ENCODE results near the gene OR52W1. TPM values are rescaled to one million over a fixed set of nuclear protein-coding genes. Genes with fewer than 3 reads are reported as not detected.

Gene OR52W1
- total and polyA plus RNA-seq, 9 donors: 0.19 TPM; not detected in 8

DNA sequence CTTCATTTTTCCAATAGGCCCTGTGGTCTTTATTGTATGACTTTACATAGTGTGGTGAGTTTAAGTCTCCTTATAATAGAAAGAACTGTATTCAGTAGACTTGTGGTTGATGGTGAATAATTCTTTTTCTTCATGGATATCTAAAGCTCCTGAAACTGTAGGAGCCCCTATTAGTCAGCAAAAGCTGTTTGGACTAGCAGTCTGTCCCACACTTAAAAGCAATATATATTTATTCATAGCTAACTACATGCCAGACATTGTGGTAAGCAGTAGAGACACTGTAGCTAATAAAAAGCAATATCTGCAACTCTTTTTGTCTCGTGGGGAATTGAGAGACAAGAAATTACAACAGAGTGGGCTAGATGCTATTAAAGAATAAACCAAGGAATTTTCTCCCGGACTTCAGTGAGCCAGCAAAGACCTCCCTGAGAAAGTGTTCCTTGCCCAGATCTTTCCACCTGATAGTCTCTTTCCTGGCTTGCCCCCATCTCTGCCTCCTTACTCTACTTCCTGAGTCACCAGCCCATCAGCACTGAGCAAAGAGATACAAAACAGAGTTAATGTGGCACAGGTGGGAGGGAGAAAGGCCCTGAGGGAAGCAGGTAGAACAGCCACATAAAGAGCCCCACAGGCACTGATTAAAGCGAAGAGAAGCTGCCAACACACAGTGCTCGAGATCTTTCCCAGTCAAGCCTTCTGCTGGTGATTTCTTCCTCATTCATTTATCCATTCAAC lies 1.4 kb upstream of the OR52W1 start:
- Histone ChIP-seq H3K4me3 (ENCODE audit: low read length) (no peak overlapping the region), H3K27me3 (ENCODE audit: control insufficient read depth, insufficient read depth, low read length) (no peaks in the 10 kb centered on the region), H3K27ac (ENCODE audit: low read length) (no peak overlapping the region), H3K9me3 (replicated peaks; ENCODE audit: control insufficient read depth, low read depth, low read length) (no peaks in the 10 kb centered on the region), H3K36me3 (ENCODE audit: control insufficient read depth, insufficient read depth, low read length) (no peaks in the 10 kb centered on the region), H3K4me1 (ENCODE audit: control insufficient read depth, insufficient read depth, low read length) (no peaks in the 10 kb centered on the region)
- WGBS (ENCODE audit: insufficient coverage): 84% methylated on average over 3 of the region's 4 CpGs
- no peak for DNase-seq

- no peak overlapping the region for H3K27ac ChIP-seq (ENCODE audit: low read length)
- H3K9me3 ChIP-seq (replicated peaks; ENCODE audit: control insufficient read depth, low read depth, low read length): no peaks in the 10 kb centered on the region
- H3K4me3 ChIP-seq (ENCODE audit: low read length): no peak overlapping the region
- H3K4me1 ChIP-seq (ENCODE audit: control insufficient read depth, insufficient read depth, low read length): no peaks in the 10 kb centered on the region
- no peaks in the 10 kb centered on the region for H3K27me3 ChIP-seq (ENCODE audit: control insufficient read depth, insufficient read depth, low read length)
- peaks cover 4% of the 10 kb centered on the region for H3K36me3 ChIP-seq (ENCODE audit: control insufficient read depth, insufficient read depth, low read length)
- 85% methylated on average over 2 of the region's 4 CpGs for WGBS (ENCODE audit: insufficient coverage)
- DNase-seq: peak; percentile 40
Measured at GRCh38 chr11:6200975-6201374, 2.0 kb downstream of the OR52W1 start.

DNA sequence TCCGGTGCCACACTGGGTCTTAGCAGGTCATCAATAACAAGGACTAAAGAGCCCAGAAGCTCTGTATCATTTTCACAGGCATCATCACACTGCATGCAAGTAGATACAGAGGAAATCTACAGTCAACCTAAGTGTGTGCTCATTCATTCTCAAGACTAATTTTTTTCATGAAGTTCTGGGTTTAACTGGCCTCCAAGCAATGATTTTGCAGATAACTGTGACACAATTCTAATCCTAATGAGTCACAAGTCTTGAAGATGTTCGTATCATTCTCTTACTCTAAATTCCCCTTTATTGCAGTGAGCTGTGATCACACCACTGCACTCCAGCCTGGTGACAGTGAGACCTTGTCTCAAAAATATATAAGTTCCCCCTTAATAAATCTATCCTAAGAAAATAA lies 2.5 kb downstream of the OR52W1 start:
- no peak for DNase-seq
- H3K27me3 ChIP-seq (ENCODE audit: control insufficient read depth, insufficient read depth, low read length): no peaks in the 10 kb centered on the region
- H3K36me3 ChIP-seq (ENCODE audit: control insufficient read depth, insufficient read depth, low read length): peaks cover 4% of the 10 kb centered on the region
- H3K9me3 ChIP-seq (replicated peaks; ENCODE audit: control insufficient read depth, low read depth, low read length): no peaks in the 10 kb centered on the region
- no peak overlapping the region for H3K27ac ChIP-seq (ENCODE audit: low read length)
- 80% methylated on average over 1 of the region's 2 CpGs for WGBS (ENCODE audit: insufficient coverage)
- no peak overlapping the region for H3K4me3 ChIP-seq (ENCODE audit: low read length)
- no peaks in the 10 kb centered on the region for H3K4me1 ChIP-seq (ENCODE audit: control insufficient read depth, insufficient read depth, low read length)

DNA sequence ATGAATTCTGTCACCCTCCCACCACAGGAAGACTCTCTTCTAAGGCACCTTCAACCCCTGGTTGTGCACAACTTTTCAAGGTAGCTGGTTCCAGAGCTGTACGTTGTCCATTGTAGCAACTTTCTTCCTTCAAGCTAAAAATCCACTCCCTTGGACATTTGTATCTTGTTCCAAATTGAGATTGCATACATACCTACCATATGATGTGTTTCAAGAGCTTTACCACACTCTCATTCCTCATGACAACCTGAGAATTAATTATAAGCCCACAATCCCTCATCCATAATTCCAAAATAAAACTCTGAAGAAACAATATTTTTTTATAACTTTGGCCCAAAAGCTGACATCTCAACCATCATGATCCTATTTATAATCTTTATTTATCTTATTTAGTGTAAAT lies 3.0 kb downstream of the OR52W1 start:
- Histone ChIP-seq H3K36me3 (ENCODE audit: control insufficient read depth, insufficient read depth, low read length) (peaks cover 4% of the 10 kb centered on the region), H3K4me1 (ENCODE audit: control insufficient read depth, insufficient read depth, low read length) (no peaks in the 10 kb centered on the region), H3K27me3 (ENCODE audit: control insufficient read depth, insufficient read depth, low read length) (no peaks in the 10 kb centered on the region), H3K9me3 (replicated peaks; ENCODE audit: control insufficient read depth, low read depth, low read length) (no peaks in the 10 kb centered on the region), H3K27ac (ENCODE audit: low read length) (no peak overlapping the region), H3K4me3 (ENCODE audit: low read length) (no peak overlapping the region)
- no peak for DNase-seq
- WGBS (ENCODE audit: insufficient coverage): 75% methylated on average over 1 of the region's 1 CpG

GRCh38 chr11:6203327-6203726 lies 4.3 kb downstream of the OR52W1 start:
- no peak for DNase-seq
- Histone ChIP-seq H3K27ac (ENCODE audit: low read length) (no peak overlapping the region), H3K9me3 (replicated peaks; ENCODE audit: control insufficient read depth, low read depth, low read length) (no peaks in the 10 kb centered on the region), H3K36me3 (ENCODE audit: control insufficient read depth, insufficient read depth, low read length) (peaks cover 8% of the 10 kb centered on the region), H3K4me3 (ENCODE audit: low read length) (no peak overlapping the region), H3K4me1 (ENCODE audit: control insufficient read depth, insufficient read depth, low read length) (no peaks in the 10 kb centered on the region), H3K27me3 (ENCODE audit: control insufficient read depth, insufficient read depth, low read length) (no peaks in the 10 kb centered on the region)
- WGBS (ENCODE audit: insufficient coverage): 80% methylated on average over 2 of the region's 3 CpGs

DNA sequence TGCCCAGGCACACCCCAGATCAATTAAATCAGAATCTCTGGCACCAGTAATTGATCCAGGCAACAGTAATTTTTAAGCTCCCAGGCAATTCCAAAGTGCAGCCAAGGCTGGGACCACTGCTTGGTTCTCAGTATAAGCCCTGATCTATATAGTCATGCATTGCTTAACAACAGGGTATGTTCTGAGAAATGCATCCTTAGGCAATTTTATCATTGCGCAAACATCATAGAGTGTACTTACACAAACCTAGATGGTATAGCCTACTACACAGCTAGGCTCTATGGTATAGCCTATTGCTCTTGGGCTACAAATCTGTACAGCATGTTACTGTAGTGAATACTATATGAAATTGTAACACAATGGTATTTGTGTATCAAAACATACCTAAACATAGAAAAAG lies 5.7 kb downstream of the OR52W1 start:
- Histone ChIP-seq H3K27me3 (ENCODE audit: control insufficient read depth, insufficient read depth, low read length) (no peaks in the 10 kb centered on the region), H3K9me3 (replicated peaks; ENCODE audit: control insufficient read depth, low read depth, low read length) (no peaks in the 10 kb centered on the region), H3K4me3 (ENCODE audit: low read length) (no peak overlapping the region), H3K4me1 (ENCODE audit: control insufficient read depth, insufficient read depth, low read length) (no peaks in the 10 kb centered on the region), H3K27ac (ENCODE audit: low read length) (no peak overlapping the region), H3K36me3 (ENCODE audit: control insufficient read depth, insufficient read depth, low read length) (peaks cover 19% of the 10 kb centered on the region)
- no CpG with 5 or more reads among the region's 1 CpG for WGBS (ENCODE audit: insufficient coverage)
- DNase-seq: no peak

DNA sequence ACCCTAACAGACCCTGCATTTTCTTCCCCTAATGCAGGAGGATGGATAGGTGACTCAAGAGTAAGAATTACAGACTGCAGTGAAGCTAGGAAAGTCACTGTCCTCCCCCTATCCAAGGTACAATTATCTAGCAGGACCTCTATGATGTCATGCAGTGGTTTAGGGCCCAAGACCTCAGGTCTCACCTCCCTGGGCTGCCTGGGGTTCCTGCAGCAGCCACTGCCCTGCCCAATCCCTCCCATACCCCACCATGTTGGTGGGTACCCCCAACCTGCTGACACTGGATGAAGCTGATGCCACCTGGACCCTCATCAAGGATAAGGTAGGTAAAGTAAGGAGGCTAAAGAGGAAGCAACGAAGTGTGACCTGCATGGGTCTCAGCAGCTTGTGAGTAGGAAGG lies 6.3 kb downstream of the OR52W1 start, which contains the start of gene C11orf42:
Gene C11orf42, plus strand, starts transcription at position 192 of the 400 bp plus-strand sequence. Its CDS starts 59 bp downstream, at position 251.
- Histone ChIP-seq H3K27ac (ENCODE audit: low read length) (no peak within 1 kb of the TSS), H3K4me1 (ENCODE audit: control insufficient read depth, insufficient read depth, low read length) (no peaks in the 10 kb centered on the region), H3K27me3 (ENCODE audit: control insufficient read depth, insufficient read depth, low read length) (no peaks in the 10 kb centered on the region), H3K4me3 (ENCODE audit: low read length) (no peak within 1 kb of the TSS), H3K9me3 (replicated peaks; ENCODE audit: control insufficient read depth, low read depth, low read length) (no peaks in the 10 kb centered on the region), H3K36me3 (ENCODE audit: control insufficient read depth, insufficient read depth, low read length) (peaks cover 25% of the 10 kb centered on the region)
- DNase-seq: no peak
- WGBS (ENCODE audit: insufficient coverage): no CpG with 5 or more reads among the region's 1 CpG

GRCh38 chr11:6206456-6207180 lies 7.6 kb downstream of the OR52W1 start:
- Histone ChIP-seq H3K27ac (ENCODE audit: low read length) (no peak overlapping the region), H3K27me3 (ENCODE audit: control insufficient read depth, insufficient read depth, low read length) (no peaks in the 10 kb centered on the region), H3K9me3 (replicated peaks; ENCODE audit: control insufficient read depth, low read depth, low read length) (no peaks in the 10 kb centered on the region), H3K36me3 (ENCODE audit: control insufficient read depth, insufficient read depth, low read length) (peaks cover 37% of the 10 kb centered on the region), H3K4me3 (ENCODE audit: low read length) (no peak overlapping the region), H3K4me1 (ENCODE audit: control insufficient read depth, insufficient read depth, low read length) (no peaks in the 10 kb centered on the region)
- DNase-seq: no peak
- 48% methylated on average over 2 of the region's 3 CpGs for WGBS (ENCODE audit: insufficient coverage)

GRCh38 chr11:6209801-6210200 lies 10.8 kb downstream of the OR52W1 start:
- H3K27ac ChIP-seq (ENCODE audit: low read length): no peak overlapping the region
- no peaks in the 10 kb centered on the region for H3K27me3 ChIP-seq (ENCODE audit: control insufficient read depth, insufficient read depth, low read length)
- WGBS (ENCODE audit: insufficient coverage): 92% methylated on average over 11 of the region's 12 CpGs
- H3K36me3 ChIP-seq (ENCODE audit: control insufficient read depth, insufficient read depth, low read length): peaks cover 62% of the 10 kb centered on the region
- H3K4me1 ChIP-seq (ENCODE audit: control insufficient read depth, insufficient read depth, low read length): no peaks in the 10 kb centered on the region
- no peak overlapping the region for H3K4me3 ChIP-seq (ENCODE audit: low read length)
- H3K9me3 ChIP-seq (replicated peaks; ENCODE audit: control insufficient read depth, low read depth, low read length): no peaks in the 10 kb centered on the region
- DNase-seq: no peak

DNA sequence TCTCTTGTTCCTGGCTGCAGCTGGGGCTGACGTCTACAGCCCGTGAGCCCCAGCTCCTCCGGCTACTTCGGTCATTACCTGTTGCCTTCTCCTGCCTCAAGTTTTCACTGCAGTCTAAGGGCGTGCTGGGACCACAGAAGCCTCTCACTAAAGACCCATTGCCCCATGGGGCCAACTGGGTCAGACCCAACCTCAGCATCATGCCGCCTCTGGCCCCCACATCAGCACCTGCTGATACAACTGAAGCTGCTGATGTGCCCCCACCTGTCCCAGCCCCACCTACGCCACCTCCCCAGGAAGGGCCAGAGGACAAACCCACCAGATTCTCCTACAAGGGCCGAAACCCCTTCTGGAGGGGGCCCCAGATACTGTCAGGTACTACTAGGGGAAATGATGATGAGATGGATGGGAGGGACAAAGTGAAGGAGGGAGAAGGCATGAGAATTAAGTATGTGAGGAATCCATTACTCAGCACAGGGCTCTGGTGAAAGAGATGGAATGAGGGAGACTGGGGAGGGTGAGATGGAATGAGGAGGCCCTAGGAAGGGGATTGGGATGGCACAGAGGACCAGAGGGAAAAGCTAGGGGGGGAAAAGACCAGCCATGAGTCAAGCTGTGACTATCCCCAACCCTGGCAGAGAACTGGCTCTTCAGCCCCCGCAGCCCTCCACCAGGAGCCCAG lies 11.4 kb downstream of the OR52W1 start:
- no peaks in the 10 kb centered on the region for H3K9me3 ChIP-seq (replicated peaks; ENCODE audit: control insufficient read depth, low read depth, low read length)
- no peaks in the 10 kb centered on the region for H3K27me3 ChIP-seq (ENCODE audit: control insufficient read depth, insufficient read depth, low read length)
- DNase-seq: no peak
- H3K4me1 ChIP-seq (ENCODE audit: control insufficient read depth, insufficient read depth, low read length): no peaks in the 10 kb centered on the region
- WGBS (ENCODE audit: insufficient coverage): 97% methylated on average over 6 of the region's 9 CpGs
- H3K27ac ChIP-seq (ENCODE audit: low read length): no peak overlapping the region
- H3K4me3 ChIP-seq (ENCODE audit: low read length): no peak overlapping the region
- H3K36me3 ChIP-seq (ENCODE audit: control insufficient read depth, insufficient read depth, low read length): peaks cover 65% of the 10 kb centered on the region

Measured in muscle of leg (tissue), 11 donors.